ENCODE results near the gene PEX26. TPM values are rescaled to one million over a fixed set of nuclear protein-coding genes. Genes with fewer than 3 reads are reported as not detected.

PEX26 gene
- total RNA-seq, 1 experiment from 2014 or later: 47.1 TPM

- no peaks in the 10 kb centered on the region for H3K36me3 Mint-ChIP-seq (ENCODE audit: insufficient read depth, unreplicated experiment)
- ChIA-PET POLR2A (no interaction called here), CTCF (no interaction called here)
- no peak for TF ChIP-seq CTCF (IDR thresholded peaks at IDR 0.05; ENCODE audit: unreplicated experiment)
- intact Hi-C loops (cut with micrococcal nuclease): no loop called here
- no peak for DNase-seq (ENCODE audit: unreplicated experiment)
- no peaks in the 10 kb centered on the region for H3K27me3 Mint-ChIP-seq (ENCODE audit: insufficient read depth, unreplicated experiment)
- peaks cover 8% of the 10 kb centered on the region for H3K4me1 Mint-ChIP-seq (ENCODE audit: insufficient read depth, unreplicated experiment)
- no peaks in the 10 kb centered on the region for H3K9me3 Mint-ChIP-seq (ENCODE audit: unreplicated experiment)
- H3K27ac Mint-ChIP-seq (ENCODE audit: low read depth, unreplicated experiment): no peak overlapping the region
- TSS peak; percentile 40 for BruUV-seq (replicated peaks)
- H3K4me3 Mint-ChIP-seq (ENCODE audit: unreplicated experiment): no peak overlapping the region
These were observed 70.6 kb downstream of the PEX26 start for GRCh38 chr22:18148293-18148965.

DNA sequence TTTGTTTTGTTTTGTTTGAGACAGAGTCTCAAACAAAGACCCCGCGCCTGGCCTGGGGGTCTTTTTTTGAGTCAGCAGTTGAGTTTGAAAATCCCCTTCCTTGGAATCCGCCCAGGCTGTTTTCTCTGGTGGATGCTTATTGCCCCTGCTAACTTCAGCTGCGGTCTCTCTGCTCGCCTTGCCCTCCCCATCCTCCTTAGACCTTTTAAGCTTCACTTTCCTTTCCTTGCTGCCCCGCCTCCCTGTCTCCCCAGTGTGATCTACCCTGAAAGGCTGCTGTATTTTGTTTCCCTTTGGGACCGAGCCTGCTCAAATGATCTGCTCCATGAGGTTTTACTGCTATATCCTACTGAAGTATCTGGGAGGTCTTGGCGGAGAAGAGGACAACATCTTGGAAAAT is 74.7 kb downstream of the PEX26 start:
- no TSS peak for BruUV-seq (replicated peaks)
- Mint-ChIP-seq H3K36me3 (ENCODE audit: insufficient read depth, unreplicated experiment) (no peaks in the 10 kb centered on the region), H3K4me3 (ENCODE audit: unreplicated experiment) (no peak overlapping the region), H3K9me3 (ENCODE audit: unreplicated experiment) (no peaks in the 10 kb centered on the region), H3K27me3 (ENCODE audit: insufficient read depth, unreplicated experiment) (no peaks in the 10 kb centered on the region), H3K27ac (ENCODE audit: low read depth, unreplicated experiment) (no peak overlapping the region), H3K4me1 (ENCODE audit: insufficient read depth, unreplicated experiment) (peaks cover 13% of the 10 kb centered on the region)
- POLR2A ChIA-PET: interaction anchor here (1.0 kb wide), 1 partner anchor 9 kb away, joined by 3 read pairs; no protein-coding TSS in a partner anchor
- no peak for DNase-seq (ENCODE audit: unreplicated experiment)
- CTCF ChIA-PET: interaction anchor here (0.6 kb wide), 1 partner anchor 600 kb away, joined by 3 read pairs; no protein-coding TSS in a partner anchor
- no peak for TF ChIP-seq CTCF (IDR thresholded peaks at IDR 0.05; ENCODE audit: unreplicated experiment)
- intact Hi-C loops (cut with micrococcal nuclease): no loop called here

DNA sequence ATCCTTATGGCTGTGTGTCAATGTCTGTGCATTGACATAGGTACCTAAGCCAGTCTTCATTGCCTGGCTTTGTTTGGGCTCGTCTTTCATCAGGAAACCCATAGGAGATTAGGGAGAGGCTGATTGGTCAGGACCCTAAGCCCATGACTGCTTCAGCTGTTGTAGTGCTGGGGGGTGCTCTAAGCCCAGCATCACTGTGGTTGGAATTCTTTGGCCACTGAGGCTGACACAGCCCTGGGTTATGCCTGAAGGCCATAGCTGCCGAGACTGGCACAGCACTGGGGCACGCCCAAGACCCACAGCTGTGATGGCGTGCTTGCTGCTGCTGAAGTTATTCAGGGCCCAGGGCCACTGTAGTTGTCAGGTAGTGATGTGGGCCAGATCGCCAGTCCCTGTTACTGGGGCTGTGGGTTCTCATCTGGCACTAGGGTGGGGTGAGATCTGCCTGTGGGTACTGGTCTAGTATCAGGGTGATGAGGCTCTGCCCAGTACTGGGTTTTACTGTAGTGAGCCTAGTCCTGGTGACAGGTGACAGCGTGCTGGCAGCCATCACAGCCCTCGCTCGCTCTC is 77.1 kb downstream of the PEX26 start:
- no TSS peak for BruUV-seq (replicated peaks)
- ChIA-PET POLR2A (no interaction called here), CTCF (interaction anchor here (0.6 kb wide), 2 partner anchors 151 to 577 kb away, joined by 3 read pairs; no protein-coding TSS in a partner anchor)
- H3K4me1 Mint-ChIP-seq (ENCODE audit: insufficient read depth, unreplicated experiment): peaks cover 5% of the 10 kb centered on the region
- no peak for DNase-seq (ENCODE audit: unreplicated experiment)
- no peaks in the 10 kb centered on the region for H3K9me3 Mint-ChIP-seq (ENCODE audit: unreplicated experiment)
- no peak overlapping the region for H3K27ac Mint-ChIP-seq (ENCODE audit: low read depth, unreplicated experiment)
- no peak for TF ChIP-seq CTCF (IDR thresholded peaks at IDR 0.05; ENCODE audit: unreplicated experiment)
- no peak overlapping the region for H3K4me3 Mint-ChIP-seq (ENCODE audit: unreplicated experiment)
- no peaks in the 10 kb centered on the region for H3K27me3 Mint-ChIP-seq (ENCODE audit: insufficient read depth, unreplicated experiment)
- intact Hi-C loops (cut with micrococcal nuclease): no loop called here
- H3K36me3 Mint-ChIP-seq (ENCODE audit: insufficient read depth, unreplicated experiment): no peaks in the 10 kb centered on the region

Other genes starting within 250 kb of the PEX26 start
- 54.1 and 62.1 TPM in 2 replicates for gene MICAL3, start 53.4 kb upstream of the PEX26 start, total RNA-seq (2022)
- gene TUBA8, start 32.8 kb downstream of the PEX26 start, total RNA-seq (2022): 0.66 TPM in 1 of 2 replicates, not detected in the other
- 2.1 TPM in 2 replicates for gene USP18, start 72.2 kb downstream of the PEX26 start, total RNA-seq (2022)

Measured in MCF 10A (cell line).